Measurements from ENCODE around the gene PDSS2. TPM values are rescaled to one million over a fixed set of nuclear protein-coding genes. Genes with fewer than 3 reads are reported as not detected.

The PDSS2 gene
- total RNA-seq, 1 experiment from 2014 or later, result 12.1 TPM

DNA sequence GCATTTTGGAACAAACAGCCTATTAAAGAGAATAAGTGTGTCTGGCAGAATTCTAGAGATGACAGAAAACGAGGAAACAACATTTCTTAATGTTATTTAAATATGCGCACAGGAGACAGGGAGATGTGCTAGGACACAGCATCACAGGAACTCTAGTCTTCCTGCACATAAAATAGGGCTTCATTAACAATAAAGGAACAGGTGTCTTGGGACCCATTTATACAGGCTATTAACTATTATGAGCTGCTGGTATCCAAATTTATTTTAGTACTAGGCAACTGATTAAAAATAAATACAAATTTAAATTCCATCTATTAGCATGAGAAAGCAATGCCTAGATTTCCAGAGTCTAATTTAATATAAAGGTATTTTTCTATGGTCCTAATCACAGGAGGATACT, 102.3 kb downstream of the PDSS2 start:
- Histone ChIP-seq H3K9me3 (ENCODE audit: control insufficient read depth, low read depth, low read length) (no peaks in the 10 kb centered on the region), H4K8ac (replicated peaks; ENCODE audit: insufficient read length, low read depth, low read length) (no peak overlapping the region), H3K14ac (ENCODE audit: insufficient read depth, low read length) (no peak overlapping the region), H3K4me2 (ENCODE audit: insufficient read depth, insufficient read length, low read length) (no peak overlapping the region), H3T11ph (ENCODE audit: low read length) (no peak overlapping the region), H3K79me2 (ENCODE audit: insufficient read depth, low read length) (no peaks in the 10 kb centered on the region), H2AK5ac (ENCODE audit: insufficient read length, low read length) (no peak overlapping the region), H4K91ac (ENCODE audit: insufficient read length, low read depth, low read length) (no peak overlapping the region), H3K4me1 (ENCODE audit: insufficient read depth, low read length) (no peaks in the 10 kb centered on the region; the same call in 1 of the 2 replicates), H3K56ac (ENCODE audit: insufficient read length, low read depth, low read length) (no peak overlapping the region), H2BK15ac (ENCODE audit: low read depth, low read length) (no peak overlapping the region), H4K5ac (ENCODE audit: insufficient read length, low read depth, low read length) (no peak overlapping the region), H2BK12ac (ENCODE audit: insufficient read length, low read depth, low read length) (no peak overlapping the region), H2AFZ (ENCODE audit: low read length) (no peak overlapping the region), H2BK20ac (ENCODE audit: low read depth, low read length, poor library complexity, severe bottlenecking) (no peak overlapping the region), H3K9ac (ENCODE audit: extremely low read depth, insufficient read length, low read length) (no peak overlapping the region), H3K4ac (ENCODE audit: low read depth, low read length) (no peak overlapping the region), H3K18ac (ENCODE audit: insufficient read length, low read depth, low read length) (no peak overlapping the region), H3K23ac (ENCODE audit: insufficient read length, low read depth, low read length) (no peak overlapping the region), H3K23me2 (ENCODE audit: insufficient read length, low read depth, low read length, poor library complexity, severe bottlenecking) (no peaks in the 10 kb centered on the region), H3K27me3 (ENCODE audit: insufficient read depth, low read length) (no peaks in the 10 kb centered on the region), H2BK120ac (ENCODE audit: low read depth, low read length, poor library complexity, severe bottlenecking) (no peak overlapping the region), H3K79me1 (ENCODE audit: insufficient read depth, low read depth, low read length, poor library complexity, severe bottlenecking) (no peaks in the 10 kb centered on the region), H4K20me1 (ENCODE audit: control insufficient read depth, insufficient read depth, insufficient read length) (no peaks in the 10 kb centered on the region), H2BK5ac (ENCODE audit: insufficient read length, low read length) (no peak overlapping the region), H3K27ac (ENCODE audit: insufficient read length, low read depth, low read length) (no peak overlapping the region)
- TF ChIP-seq, protein P1, sequence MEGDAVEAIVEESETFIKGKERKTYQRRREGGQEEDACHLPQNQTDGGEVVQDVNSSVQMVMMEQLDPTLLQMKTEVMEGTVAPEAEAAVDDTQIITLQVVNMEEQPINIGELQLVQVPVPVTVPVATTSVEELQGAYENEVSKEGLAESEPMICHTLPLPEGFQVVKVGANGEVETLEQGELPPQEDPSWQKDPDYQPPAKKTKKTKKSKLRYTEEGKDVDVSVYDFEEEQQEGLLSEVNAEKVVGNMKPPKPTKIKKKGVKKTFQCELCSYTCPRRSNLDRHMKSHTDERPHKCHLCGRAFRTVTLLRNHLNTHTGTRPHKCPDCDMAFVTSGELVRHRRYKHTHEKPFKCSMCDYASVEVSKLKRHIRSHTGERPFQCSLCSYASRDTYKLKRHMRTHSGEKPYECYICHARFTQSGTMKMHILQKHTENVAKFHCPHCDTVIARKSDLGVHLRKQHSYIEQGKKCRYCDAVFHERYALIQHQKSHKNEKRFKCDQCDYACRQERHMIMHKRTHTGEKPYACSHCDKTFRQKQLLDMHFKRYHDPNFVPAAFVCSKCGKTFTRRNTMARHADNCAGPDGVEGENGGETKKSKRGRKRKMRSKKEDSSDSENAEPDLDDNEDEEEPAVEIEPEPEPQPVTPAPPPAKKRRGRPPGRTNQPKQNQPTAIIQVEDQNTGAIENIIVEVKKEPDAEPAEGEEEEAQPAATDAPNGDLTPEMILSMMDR (conservative IDR thresholded peaks at IDR 0.05), result no peak
- H3K4me3 Mint-ChIP-seq, result no peak overlapping the region
- no peaks in the 10 kb centered on the region for H3K27me3 Mint-ChIP-seq (ENCODE audit: low read depth)
- H3K4me1 Mint-ChIP-seq, result peaks cover 5 to 8% of the 10 kb centered on the region in 2 experiments
- no peak overlapping the region for H3K27ac Mint-ChIP-seq
- no CpG with 5 or more reads among the region's 2 CpGs for WGBS (ENCODE audit: extremely low coverage, insufficient read length, low lambda C conversion rate)
- H3K36me3 Mint-ChIP-seq (ENCODE audit: insufficient read depth in 1 of 3, low read depth in 3 of 3), result no peaks in the 10 kb centered on the region
- DNase-seq, result no peak
- H3K9me3 Mint-ChIP-seq, result no peaks in the 10 kb centered on the region
